Natural killer cell (primary cell): ENCODE measurements around the gene PDE4D. TPM values are rescaled to one million over a fixed set of nuclear protein-coding genes. Genes with fewer than 3 reads are reported as not detected.

Source experiments
- ATAC-seq, 3 donors: fragments of 150-1000 bp in 2 of 3; fragments of 200-7000 bp in 1 of 3; cut with Tn5 transposase; 1 replicate in 1 of 3; 2 replicates in 2 of 3; pipeline ENCODE4 v1.10.0; 2021; ENCODE audit warnings: mild to moderate bottlenecking in 2 of 3, moderate library complexity in 2 of 3
- DNase-seq, 2 donors: peaks; one replicate each; pipeline versions ENCODE4 v3.0.0 to v3.0.0-alpha.2; 2013 to 2021; ENCODE audit warnings: mixed read lengths in 1 of 2
- H3K27ac ChIP-seq: one replicate; pipeline ENCODE4 v1.5.1; 2013; ENCODE audit warnings: mild to moderate bottlenecking, low read length
- H3K27me3 ChIP-seq: one replicate; pipeline ENCODE4 v1.6.1; 2013; ENCODE audit warnings: low read length; ENCODE audit not compliant: control insufficient read depth, insufficient read depth
- H3K36me3 ChIP-seq: one replicate; pipeline ENCODE4 v1.6.1; 2013; ENCODE audit warnings: low read length; ENCODE audit not compliant: control insufficient read depth, insufficient read depth
- H3K4me1 ChIP-seq: one replicate; pipeline ENCODE4 v1.6.1; 2013; ENCODE audit warnings: low read length; ENCODE audit not compliant: control insufficient read depth, insufficient read depth
- H3K4me3 ChIP-seq: one replicate; pipeline ENCODE4 v1.5.1; 2013; ENCODE audit warnings: low read length
- H3K9me3 ChIP-seq: one replicate; pipeline ENCODE4 v1.6.1; 2013; ENCODE audit warnings: low read length; ENCODE audit not compliant: control insufficient read depth, insufficient read depth
- H3K27ac Mint-ChIP-seq, 2 donors: one replicate each; pipeline ENCODE4 v1.8.0; 2022; ENCODE audit warnings: mild to moderate bottlenecking in 2 of 2, mixed read lengths in 2 of 2, moderate library complexity in 1 of 2
- H3K27me3 Mint-ChIP-seq, 2 donors: one replicate each; pipeline ENCODE4 v1.8.0; 2022; ENCODE audit warnings: low read depth in 2 of 2, mixed read lengths in 2 of 2
- H3K36me3 Mint-ChIP-seq: one replicate; pipeline ENCODE4 v1.8.0; 2022; ENCODE audit warnings: mixed read lengths
- H3K4me1 Mint-ChIP-seq, 2 donors: one replicate each; pipeline ENCODE4 v1.8.0; 2022; ENCODE audit warnings: mixed read lengths in 2 of 2
- H3K4me3 Mint-ChIP-seq: one replicate; pipeline ENCODE4 v1.8.0; 2022; ENCODE audit warnings: mild to moderate bottlenecking, moderate library complexity, mixed read lengths
- H3K9me3 Mint-ChIP-seq, 2 donors: one replicate each; pipeline ENCODE4 v1.8.0; 2022; ENCODE audit warnings: mixed read lengths in 2 of 2
- CTCF ChIP-seq: fragments of 200-600 bp; IDR thresholded peaks from one replicate; pipeline ENCODE4 v1.8.0; 2022; ENCODE audit warnings: antibody characterized with exemption
- WGBS: methylation state at CpG from one replicate; pipeline ENCODE4 v1.1.7; 2013; ENCODE audit warnings: missing lambda C conversion rate; ENCODE audit not compliant: insufficient coverage; 5-methylcytosine and 5-hydroxymethylcytosine counted together
- intact Hi-C: fragments of 100-400 bp; cut with micrococcal nuclease; formaldehyde crosslinking; loops from one replicate; pipeline ENCODE4 v1.14.2; 2022
- total RNA-seq, 4 donors: library from RNA; stranded (reverse); fragments of 120-200 nt in 1 of 4; gene quantifications; one replicate each; pipeline versions ENCODE4 v1.2.3 to v1.2.4, GENCODE V29; 2013 to 2022

Gene PDE4D
- total RNA-seq, 3 donors from 2014 or later (not counting 1 experiment from before 2014, with no cell fraction given), result 109 to 170 (median 116) TPM

- Histone ChIP-seq H3K4me1 (no peaks in the 10 kb centered on the region), H3K27ac (no peak overlapping the region), H3K4me3 (no peak overlapping the region), H3K27me3 (no peaks in the 10 kb centered on the region), H3K9me3 (no peaks in the 10 kb centered on the region), H3K36me3 (no peaks in the 10 kb centered on the region)
- Mint-ChIP-seq H3K36me3 (no peaks in the 10 kb centered on the region), H3K9me3 (no peaks in the 10 kb centered on the region), H3K4me1 (no peaks in the 10 kb centered on the region), H3K27ac (no peak overlapping the region), H3K4me3 (no peak overlapping the region), H3K27me3 (peaks cover 14 to 28% of the 10 kb centered on the region in 2 donors)
- ATAC-seq (no peak), DNase-seq (no peak)
- 63% methylated on average over 1 of the region's 1 CpG for WGBS
- intact Hi-C loops, result no loop called here
- no peak for TF ChIP-seq CTCF
Observed at GRCh38 chr5:59826996-59827395, 66.5 kb downstream of the PDE4D start.

GRCh38 chr5:59823420-59823819 lies 70.1 kb downstream of the PDE4D start:
- 78% methylated on average over 2 of the region's 2 CpGs for WGBS
- Histone ChIP-seq H3K36me3 (no peaks in the 10 kb centered on the region), H3K9me3 (no peaks in the 10 kb centered on the region), H3K4me1 (no peaks in the 10 kb centered on the region), H3K27me3 (no peaks in the 10 kb centered on the region), H3K27ac (no peak overlapping the region), H3K4me3 (no peak overlapping the region)
- no peaks in the 10 kb centered on the region for H3K36me3 Mint-ChIP-seq
- no peaks in the 10 kb centered on the region for H3K9me3 Mint-ChIP-seq
- no peaks in the 10 kb centered on the region for H3K4me1 Mint-ChIP-seq
- no peak overlapping the region for H3K27ac Mint-ChIP-seq
- DNase-seq (no peak), ATAC-seq (no peak)
- H3K27me3 Mint-ChIP-seq, result peaks cover 23 to 25% of the 10 kb centered on the region in 2 donors
- H3K4me3 Mint-ChIP-seq, result no peak overlapping the region
- no peak for TF ChIP-seq CTCF
- intact Hi-C loops, result no loop called here

- Mint-ChIP-seq H3K4me1 (no peaks in the 10 kb centered on the region), H3K4me3 (no peak overlapping the region), H3K36me3 (no peaks in the 10 kb centered on the region), H3K9me3 (no peaks in the 10 kb centered on the region), H3K27ac (no peak overlapping the region), H3K27me3 (peaks cover 20 to 25% of the 10 kb centered on the region in 2 donors)
- ATAC-seq (no peak), DNase-seq (no peak)
- 66% methylated on average over 3 of the region's 3 CpGs for WGBS
- no peak overlapping the region for H3K27ac ChIP-seq
- no peaks in the 10 kb centered on the region for H3K9me3 ChIP-seq
- no peaks in the 10 kb centered on the region for H3K27me3 ChIP-seq
- no peak overlapping the region for H3K4me3 ChIP-seq
- H3K4me1 ChIP-seq, result no peaks in the 10 kb centered on the region
- TF ChIP-seq CTCF, result no peak
- intact Hi-C loops, result no loop called here
- no peaks in the 10 kb centered on the region for H3K36me3 ChIP-seq
Observed at GRCh38 chr5:59819806-59820205, 73.7 kb downstream of the PDE4D start.

- H3K27me3 Mint-ChIP-seq, result peaks cover 8 to 14% of the 10 kb centered on the region in 2 donors
- H3K27ac Mint-ChIP-seq, result no peak overlapping the region
- intact Hi-C loops, result no loop called here
- ATAC-seq (no peak), DNase-seq (no peak)
- no peaks in the 10 kb centered on the region for H3K27me3 ChIP-seq
- no peak for TF ChIP-seq CTCF
- H3K4me1 ChIP-seq, result no peaks in the 10 kb centered on the region
- no CpG with 5 or more reads among the region's 6 CpGs for WGBS
- no peaks in the 10 kb centered on the region for H3K4me1 Mint-ChIP-seq
- H3K36me3 ChIP-seq, result no peaks in the 10 kb centered on the region
- no peak overlapping the region for H3K4me3 Mint-ChIP-seq
- no peaks in the 10 kb centered on the region for H3K9me3 ChIP-seq
- no peak overlapping the region for H3K4me3 ChIP-seq
- H3K9me3 Mint-ChIP-seq, result no peaks in the 10 kb centered on the region
- no peak overlapping the region for H3K27ac ChIP-seq
- H3K36me3 Mint-ChIP-seq, result no peaks in the 10 kb centered on the region
Observed at GRCh38 chr5:59817536-59817935, 76.0 kb downstream of the PDE4D start.
